IMR-90 (cell line): ENCODE measurements around the gene CNTFR. TPM values are rescaled to one million over a fixed set of nuclear protein-coding genes. Genes with fewer than 3 reads are reported as not detected.

Experiments
- ATAC-seq: fragments of 200-7000 bp; cut with Tn5 transposase; 2 replicates; pipeline ENCODE4 v1.9.1; 2020; ENCODE audit warnings: low read depth, mild to moderate bottlenecking, moderate library complexity
- BruUV-seq: library from RNA; stranded (reverse); fragments of 400-500 nt; replicated peaks from 2 replicates; lab custom pipeline; 2021; lab: Mats Ljungman, UMichigan
- CTCF ChIA-PET: fragments of 300-600 bp; formaldehyde crosslinking; extraction: SDS; loops from one replicate; lab custom pipeline; 2021; ENCODE audit warnings: antibody characterized with exemption; lab: Yijun Ruan, JAX
- POLR2A ChIA-PET: fragments of 300-600 bp; sonication (Branson Sonifier 250); formaldehyde crosslinking; loops from one replicate; lab custom pipeline; 2022; ENCODE audit warnings: antibody characterized with exemption; ENCODE audit not compliant: unreplicated experiment; lab: Charles Lee
- DNase-seq: peaks from one replicate; pipeline ENCODE4 v3.0.0; 2013
- H2AFZ ChIP-seq: replicated peaks from 2 replicates; pipeline ENCODE3; 2013; ENCODE audit warnings: low read length, mild to moderate bottlenecking; ENCODE audit not compliant: poor library complexity
- H2AK5ac ChIP-seq: 2 replicates; pipeline ENCODE4 v1.6.1; 2013; ENCODE audit warnings: low read depth, low read length, inconsistent platforms
- H2AK9ac ChIP-seq: replicated peaks from 2 replicates; pipeline ENCODE3; 2013; ENCODE audit warnings: mild to moderate bottlenecking, low read depth, low read length, moderate library complexity; ENCODE audit not compliant: poor library complexity
- H2BK120ac ChIP-seq: 2 replicates; pipeline ENCODE4 v1.6.1; 2013; ENCODE audit warnings: low read depth, low read length, inconsistent platforms
- H2BK15ac ChIP-seq: 3 replicates; pipeline ENCODE4 v1.6.1; 2013; ENCODE audit warnings: low read depth, low read length, inconsistent platforms
- H2BK20ac ChIP-seq: 2 replicates; pipeline ENCODE4 v1.6.1; 2013; ENCODE audit warnings: low read depth, mild to moderate bottlenecking, inconsistent platforms, low read length, moderate library complexity
- H2BK5ac ChIP-seq: 2 replicates; pipeline ENCODE4 v1.6.1; 2013; ENCODE audit warnings: mild to moderate bottlenecking, low read depth, low read length, inconsistent platforms; ENCODE audit not compliant: poor library complexity, severe bottlenecking
- H3K14ac ChIP-seq: replicated peaks from 2 replicates; pipeline ENCODE4 v1.6.1; 2013; ENCODE audit warnings: low read depth, low read length, inconsistent platforms
- H3K18ac ChIP-seq: 2 replicates; pipeline ENCODE4 v1.6.1; 2013; ENCODE audit warnings: low read depth, low read length, control low read depth
- H3K23ac ChIP-seq: 2 replicates; pipeline ENCODE4 v1.6.1; 2013; ENCODE audit warnings: low read depth, low read length, inconsistent platforms
- H3K27ac ChIP-seq: 2 replicates; pipeline ENCODE4 v1.5.1; 2013; ENCODE audit warnings: mild to moderate bottlenecking, control low read depth, low read length; ENCODE audit not compliant: insufficient read depth
- H3K27me3 ChIP-seq: 2 replicates; pipeline ENCODE4 v1.6.1; 2013; ENCODE audit warnings: low read length; ENCODE audit not compliant: control insufficient read depth, insufficient read depth
- H3K36me3 ChIP-seq: 2 replicates; pipeline ENCODE4 v1.6.1; 2013; ENCODE audit warnings: low read length, mixed read lengths; ENCODE audit not compliant: control insufficient read depth, insufficient read depth
- H3K4ac ChIP-seq: 2 replicates; pipeline ENCODE4 v1.6.1; 2013; ENCODE audit warnings: low read depth, low read length, inconsistent platforms
- H3K4me1 ChIP-seq: 2 replicates; pipeline ENCODE4 v1.6.1; 2013; ENCODE audit warnings: low read length, mixed read lengths; ENCODE audit not compliant: control insufficient read depth, insufficient read depth
- H3K4me2 ChIP-seq: 2 replicates; pipeline ENCODE4 v1.6.1; 2013; ENCODE audit warnings: low read depth, mild to moderate bottlenecking, control low read depth, low read length, moderate library complexity
- H3K4me3 ChIP-seq: 2 replicates; pipeline ENCODE4 v1.5.1; 2013; ENCODE audit warnings: low read depth, mild to moderate bottlenecking, control low read depth, low read length, moderate library complexity; ENCODE audit not compliant: insufficient read depth
- H3K56ac ChIP-seq: 2 replicates; pipeline ENCODE4 v1.6.1; 2013; ENCODE audit warnings: low read length, inconsistent platforms; ENCODE audit not compliant: insufficient read depth; ENCODE audit errors: extremely low read depth
- H3K79me1 ChIP-seq, 2 experiments: 2 replicates each; pipeline ENCODE4 v1.6.1; 2013; ENCODE audit warnings: low read length in 2 of 2, inconsistent platforms in 1 of 2, low read depth in 1 of 2
- H3K9ac ChIP-seq: 2 replicates; pipeline ENCODE4 v1.6.1; 2013; ENCODE audit warnings: low read depth, low read length, control low read depth
- H3K9me1 ChIP-seq: 2 replicates; pipeline ENCODE4 v1.6.1; 2013; ENCODE audit warnings: low read length, inconsistent platforms; ENCODE audit not compliant: insufficient read depth
- H3K9me3 ChIP-seq: 2 replicates; pipeline ENCODE4 v1.6.1; 2013; ENCODE audit warnings: low read length; ENCODE audit not compliant: control insufficient read depth, insufficient read depth
- H4K20me1 ChIP-seq: 2 replicates; pipeline ENCODE4 v1.6.1; 2013; ENCODE audit warnings: low read length, inconsistent platforms; ENCODE audit not compliant: insufficient read depth
- H4K5ac ChIP-seq: 2 replicates; pipeline ENCODE4 v1.6.1; 2013; ENCODE audit warnings: mild to moderate bottlenecking, low read depth, low read length, control low read depth
- H4K8ac ChIP-seq, 2 experiments: 2 replicates each; pipeline ENCODE4 v1.6.1; 2013; ENCODE audit warnings: low read depth in 2 of 2, low read length in 2 of 2, control low read depth in 1 of 2, inconsistent platforms in 1 of 2
- H4K91ac ChIP-seq: 2 replicates; pipeline ENCODE4 v1.6.1; 2013; ENCODE audit warnings: low read depth, low read length, inconsistent platforms; ENCODE audit not compliant: insufficient read depth
- CEBPB ChIP-seq: IDR thresholded peaks from 2 replicates; pipeline ENCODE4 v1.6.1; 2012; ENCODE audit warnings: low read depth, low read length, improper control_type of control experiment
- FOS ChIP-seq: fragments of 150-350 bp; IDR thresholded peaks from 2 replicates; pipeline ENCODE4 v1.6.1; 2016; ENCODE audit warnings: low read depth, low read length
- MAFK ChIP-seq: IDR thresholded peaks from 2 replicates; pipeline ENCODE4 v1.6.1; 2012; ENCODE audit warnings: low read depth, low read length, improper control_type of control experiment
- MXI1 ChIP-seq: IDR thresholded peaks from 2 replicates; pipeline ENCODE4 v1.6.1; 2012; ENCODE audit warnings: low read depth, mild to moderate bottlenecking, low read length, moderate library complexity, borderline replicate concordance
- NFE2L2 ChIP-seq: fragments of 150-350 bp; IDR thresholded peaks from 2 replicates; pipeline ENCODE4 v1.6.1; 2016; ENCODE audit warnings: low read depth, mild to moderate bottlenecking, low read length
- POLR2A ChIP-seq: IDR thresholded peaks from 2 replicates; pipeline ENCODE4 v1.6.1; 2012; ENCODE audit warnings: mild to moderate bottlenecking, low read depth, low read length
- RAD21 ChIP-seq: IDR thresholded peaks from 2 replicates; pipeline ENCODE4 v1.6.1; 2012; ENCODE audit warnings: low read length, improper control_type of control experiment
- RCOR1 ChIP-seq: IDR thresholded peaks from 2 replicates; pipeline ENCODE4 v1.6.1; 2012; ENCODE audit warnings: mild to moderate bottlenecking, low read length, improper control_type of control experiment; ENCODE audit not compliant: insufficient replicate concordance
- RFX5 ChIP-seq: IDR thresholded peaks from 2 replicates; pipeline ENCODE4 v1.8.0; 2012; ENCODE audit warnings: low read depth, mild to moderate bottlenecking, low read length, moderate library complexity
- WGBS, 2 experiments: methylation state at CpG; one replicate each; pipeline versions ENCODE4 v1.1.5 to v1.1.7; 2013; ENCODE audit warnings: missing lambda C conversion rate in 2 of 2; ENCODE audit not compliant: insufficient read length in 1 of 2; ENCODE audit errors: extremely low coverage in 2 of 2; 5-methylcytosine and 5-hydroxymethylcytosine counted together
- dilution Hi-C: fragments of 300-500 bp; cut with HindIII; formaldehyde crosslinking; loops from one replicate; pipeline ENCODE4 v1.14.3; 2018; ENCODE audit warnings: low sequenced_read_pairs; ENCODE audit not compliant: unreplicated experiment
- in situ Hi-C: fragments of 300-500 bp; cut with MboI; formaldehyde crosslinking; loops from 3 replicates; pipeline ENCODE4 v1.14.3; 2019; ENCODE audit warnings: low sequenced_read_pairs, inconsistent platforms, mixed read lengths
- intact Hi-C: fragments of 100-400 bp; cut with micrococcal nuclease; formaldehyde crosslinking; loops from 2 replicates; pipeline ENCODE4 v1.10.0; 2022
- polyA plus RNA-seq, 3 experiments: library from polyadenylated mRNA; depleted of rRNA; stranded (reverse); fragments of >200 nt; gene quantifications; 2 replicates each; pipeline ENCODE4 v1.2.3, GENCODE V29; 2012; ENCODE audit warnings: low replicate concordance in 1 of 3
- total RNA-seq: library from RNA; depleted of rRNA; stranded (reverse); fragments of >200 nt; gene quantifications from 2 replicates; pipeline ENCODE4 v1.2.3, GENCODE V29; 2012
- TF ChIP-seq, protein P1 (sequence below): fragments of 150-350 bp; IDR thresholded peaks from 2 replicates; pipeline ENCODE4 v1.6.1; 2016; ENCODE audit warnings: low read depth, mild to moderate bottlenecking, low read length, moderate library complexity, borderline replicate concordance
- TF ChIP-seq, protein P2 (sequence below): conservative IDR thresholded peaks from 2 replicates; pipeline ENCODE4 v1.5.1; 2012; ENCODE audit warnings: mild to moderate bottlenecking, low read depth, low read length, improper control_type of control experiment

The CNTFR gene
- total and polyA plus RNA-seq, 2 of the 4 experiments (the other 2 are of a cell fraction): not detected

DNA sequence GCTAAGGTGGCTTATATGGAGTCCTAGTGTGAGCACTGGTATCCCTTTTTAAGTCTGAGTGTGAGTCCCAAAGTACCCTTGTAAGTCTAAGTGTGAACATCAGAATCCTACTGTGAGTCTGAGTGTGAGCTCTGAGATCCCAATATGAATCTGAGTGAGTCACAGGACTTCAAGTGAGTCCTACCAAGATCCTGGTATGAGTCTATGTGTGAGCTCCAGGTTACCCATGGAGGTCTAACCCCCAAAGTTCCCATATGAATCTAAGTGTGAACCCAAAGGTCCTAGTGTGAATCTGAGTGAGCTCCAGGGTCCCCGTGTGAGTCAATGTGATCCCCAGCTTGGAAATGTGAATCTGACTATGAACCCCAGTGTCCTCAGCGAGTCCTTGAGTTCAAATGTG is 2.3 kb downstream of the CNTFR start:
- CTCF ChIA-PET: interaction anchor here (1.0 to 1.6 kb wide), 2 partner anchors 39 to 183 kb away, joined by 4 to 5 read pairs; no protein-coding TSS in a partner anchor
- intact Hi-C loops: no loop called here

More for the DNA sequence above, 2.3 kb downstream of the CNTFR start:
- H3K23ac ChIP-seq: no peak overlapping the region
- no peak overlapping the region for H3K27ac ChIP-seq
- no peak overlapping the region for H4K5ac ChIP-seq
- H3K27me3 ChIP-seq: peaks cover 93% of the 10 kb centered on the region
- H3K4ac ChIP-seq: no peak overlapping the region
- in situ Hi-C loops (no loop called here), dilution Hi-C loops (no loop called here)
- POLR2A ChIA-PET: no interaction called here
- H2BK15ac ChIP-seq: no peak overlapping the region
- no peak overlapping the region for H3K4me3 ChIP-seq
- no peak overlapping the region for H3K56ac ChIP-seq
- no peak overlapping the region for H3K18ac ChIP-seq
- H3K14ac ChIP-seq: no peak overlapping the region
- no peak overlapping the region for H2BK5ac ChIP-seq
- H3K79me1 ChIP-seq: no peaks in the 10 kb centered on the region
- no peak overlapping the region for H2BK120ac ChIP-seq
- ATAC-seq (no peak), DNase-seq (no peak)
- no peak overlapping the region for H3K4me2 ChIP-seq
- no TSS peak for BruUV-seq
- H2AK5ac ChIP-seq: no peak overlapping the region
- H2AK9ac ChIP-seq: no peak overlapping the region
- H4K91ac ChIP-seq: no peak overlapping the region
- no peak overlapping the region for H2BK20ac ChIP-seq
- H3K4me1 ChIP-seq: no peaks in the 10 kb centered on the region; the same call in 1 of the 2 replicates
- H3K9me3 ChIP-seq: no peaks in the 10 kb centered on the region
- H4K20me1 ChIP-seq: peaks cover 8% of the 10 kb centered on the region
- 53% methylated on average over 2 of the region's 2 CpGs; no CpG with 5 or more reads in 1 of the 2 experiments for WGBS, 2 experiments
- H4K8ac ChIP-seq: no peak overlapping the region
- H2AFZ ChIP-seq: no peak overlapping the region
- H3K9ac ChIP-seq: no peak overlapping the region
- H3K36me3 ChIP-seq: no peaks in the 10 kb centered on the region
- TF ChIP-seq RCOR1 (no peak), FOS (no peak), POLR2A (no peak), MAFK (no peak), NFE2L2 (no peak), RAD21 (no peak), CEBPB (no peak), RFX5 (no peak), MXI1 (no peak)
- TF ChIP-seq, protein P1, sequence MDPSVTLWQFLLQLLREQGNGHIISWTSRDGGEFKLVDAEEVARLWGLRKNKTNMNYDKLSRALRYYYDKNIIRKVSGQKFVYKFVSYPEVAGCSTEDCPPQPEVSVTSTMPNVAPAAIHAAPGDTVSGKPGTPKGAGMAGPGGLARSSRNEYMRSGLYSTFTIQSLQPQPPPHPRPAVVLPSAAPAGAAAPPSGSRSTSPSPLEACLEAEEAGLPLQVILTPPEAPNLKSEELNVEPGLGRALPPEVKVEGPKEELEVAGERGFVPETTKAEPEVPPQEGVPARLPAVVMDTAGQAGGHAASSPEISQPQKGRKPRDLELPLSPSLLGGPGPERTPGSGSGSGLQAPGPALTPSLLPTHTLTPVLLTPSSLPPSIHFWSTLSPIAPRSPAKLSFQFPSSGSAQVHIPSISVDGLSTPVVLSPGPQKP: no peak
- TF ChIP-seq, protein P2, sequence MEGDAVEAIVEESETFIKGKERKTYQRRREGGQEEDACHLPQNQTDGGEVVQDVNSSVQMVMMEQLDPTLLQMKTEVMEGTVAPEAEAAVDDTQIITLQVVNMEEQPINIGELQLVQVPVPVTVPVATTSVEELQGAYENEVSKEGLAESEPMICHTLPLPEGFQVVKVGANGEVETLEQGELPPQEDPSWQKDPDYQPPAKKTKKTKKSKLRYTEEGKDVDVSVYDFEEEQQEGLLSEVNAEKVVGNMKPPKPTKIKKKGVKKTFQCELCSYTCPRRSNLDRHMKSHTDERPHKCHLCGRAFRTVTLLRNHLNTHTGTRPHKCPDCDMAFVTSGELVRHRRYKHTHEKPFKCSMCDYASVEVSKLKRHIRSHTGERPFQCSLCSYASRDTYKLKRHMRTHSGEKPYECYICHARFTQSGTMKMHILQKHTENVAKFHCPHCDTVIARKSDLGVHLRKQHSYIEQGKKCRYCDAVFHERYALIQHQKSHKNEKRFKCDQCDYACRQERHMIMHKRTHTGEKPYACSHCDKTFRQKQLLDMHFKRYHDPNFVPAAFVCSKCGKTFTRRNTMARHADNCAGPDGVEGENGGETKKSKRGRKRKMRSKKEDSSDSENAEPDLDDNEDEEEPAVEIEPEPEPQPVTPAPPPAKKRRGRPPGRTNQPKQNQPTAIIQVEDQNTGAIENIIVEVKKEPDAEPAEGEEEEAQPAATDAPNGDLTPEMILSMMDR: no peak
- H3K9me1 ChIP-seq: no peaks in the 10 kb centered on the region; the same call in 1 of the 2 replicates
